Measurements from ENCODE around the gene ZNF652. TPM values are rescaled to one million over a fixed set of nuclear protein-coding genes. Genes with fewer than 3 reads are reported as not detected.

The ZNF652 gene
- total and polyA plus RNA-seq, 4 donors, result 6.8 to 48.9 (median 37.8) TPM

DNA sequence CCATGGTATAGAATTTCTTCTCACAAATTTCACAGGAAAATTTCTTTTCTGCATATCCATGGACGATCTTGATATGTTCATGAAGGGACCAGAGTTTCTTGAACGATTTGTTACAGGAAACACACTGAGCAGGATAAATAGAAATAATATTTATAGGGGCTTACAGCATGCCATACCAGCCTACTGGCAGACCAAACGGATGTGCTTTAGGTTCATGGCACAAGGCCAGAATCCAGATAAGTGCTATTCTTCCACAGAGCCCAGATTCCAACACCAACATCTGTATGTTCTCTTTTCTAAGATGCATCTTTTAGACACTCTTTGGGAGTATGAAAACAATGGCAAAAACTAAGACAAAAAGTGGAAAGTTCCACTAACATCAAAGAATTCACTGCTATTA is 49.3 kb downstream of the ZNF652 start:
- DNase-seq (no peak), ATAC-seq (ENCODE audit: insufficient read depth, low FRiP score) (no peak)
- 78 to 81% methylated on average over 3 of the region's 3 CpGs for WGBS, 2 donors
- Histone ChIP-seq H3K27me3 (ENCODE audit: control insufficient read depth in 3 of 3, insufficient read depth in 3 of 3, low read length in 2 of 3) (no peaks in the 10 kb centered on the region), H3K4me3 (no peak overlapping the region), H3K27ac (ENCODE audit: low read depth in 1 of 2, low read length in 1 of 2) (no peak overlapping the region), H3K4me1 (ENCODE audit: control insufficient read depth in 5 of 5, insufficient read depth in 5 of 5, low read length in 5 of 5) (peaks cover 0 to 4% (median 0%) of the 10 kb centered on the region in 5 donors), H3K9me3 (ENCODE audit: control insufficient read depth in 4 of 4, insufficient read depth in 3 of 4, low read length in 3 of 4) (no peaks in the 10 kb centered on the region), H3K36me3 (ENCODE audit: control insufficient read depth in 4 of 4, insufficient read depth in 4 of 4, low read length in 4 of 4) (peaks cover 2 to 15% (median 9%) of the 10 kb centered on the region in 4 donors), H3K9ac (ENCODE audit: insufficient read depth in 1 of 2, low read length in 2 of 2) (no peak overlapping the region)
- TF ChIP-seq, protein P1, sequence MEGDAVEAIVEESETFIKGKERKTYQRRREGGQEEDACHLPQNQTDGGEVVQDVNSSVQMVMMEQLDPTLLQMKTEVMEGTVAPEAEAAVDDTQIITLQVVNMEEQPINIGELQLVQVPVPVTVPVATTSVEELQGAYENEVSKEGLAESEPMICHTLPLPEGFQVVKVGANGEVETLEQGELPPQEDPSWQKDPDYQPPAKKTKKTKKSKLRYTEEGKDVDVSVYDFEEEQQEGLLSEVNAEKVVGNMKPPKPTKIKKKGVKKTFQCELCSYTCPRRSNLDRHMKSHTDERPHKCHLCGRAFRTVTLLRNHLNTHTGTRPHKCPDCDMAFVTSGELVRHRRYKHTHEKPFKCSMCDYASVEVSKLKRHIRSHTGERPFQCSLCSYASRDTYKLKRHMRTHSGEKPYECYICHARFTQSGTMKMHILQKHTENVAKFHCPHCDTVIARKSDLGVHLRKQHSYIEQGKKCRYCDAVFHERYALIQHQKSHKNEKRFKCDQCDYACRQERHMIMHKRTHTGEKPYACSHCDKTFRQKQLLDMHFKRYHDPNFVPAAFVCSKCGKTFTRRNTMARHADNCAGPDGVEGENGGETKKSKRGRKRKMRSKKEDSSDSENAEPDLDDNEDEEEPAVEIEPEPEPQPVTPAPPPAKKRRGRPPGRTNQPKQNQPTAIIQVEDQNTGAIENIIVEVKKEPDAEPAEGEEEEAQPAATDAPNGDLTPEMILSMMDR (IDR thresholded peaks at IDR 0.05; ENCODE audit: control extremely low read depth, extremely low read depth), result no peak

DNA sequence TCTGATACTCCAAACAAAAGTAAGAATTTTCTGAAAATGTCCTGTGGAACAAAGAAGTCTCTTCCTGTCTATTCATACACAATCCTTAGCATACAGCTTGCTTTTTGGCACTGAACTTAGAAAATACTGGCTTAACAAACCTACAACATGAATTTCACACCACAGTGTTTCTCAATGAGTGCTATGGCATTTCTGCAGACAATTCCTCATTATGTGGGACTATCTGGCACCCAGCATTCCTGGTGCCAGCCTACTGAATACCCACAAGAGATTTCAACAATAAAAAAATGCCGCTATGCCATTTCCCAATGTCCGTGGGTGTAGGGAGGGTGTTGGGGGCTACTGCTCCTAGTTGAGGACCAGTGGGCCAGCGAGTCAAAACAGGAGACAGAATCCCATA is 62.1 kb downstream of the ZNF652 start:
- no peak overlapping the region for H3K4me3 ChIP-seq
- TF ChIP-seq, protein P1 (IDR thresholded peaks at IDR 0.05; ENCODE audit: control extremely low read depth, extremely low read depth), result no peak
- H3K36me3 ChIP-seq (ENCODE audit: control insufficient read depth in 4 of 4, insufficient read depth in 4 of 4, low read length in 4 of 4), result peaks cover 11 to 16% (median 13%) of the 10 kb centered on the region in 4 donors
- ATAC-seq (ENCODE audit: insufficient read depth, low FRiP score) (no peak), DNase-seq (no peak)
- H3K9me3 ChIP-seq (ENCODE audit: control insufficient read depth in 4 of 4, insufficient read depth in 3 of 4, low read length in 3 of 4), result no peaks in the 10 kb centered on the region
- no peaks in the 10 kb centered on the region for H3K4me1 ChIP-seq (ENCODE audit: control insufficient read depth in 5 of 5, insufficient read depth in 5 of 5, low read length in 5 of 5)
- no peak overlapping the region for H3K27ac ChIP-seq (ENCODE audit: low read depth in 1 of 2, low read length in 1 of 2)
- no peaks in the 10 kb centered on the region for H3K27me3 ChIP-seq (ENCODE audit: control insufficient read depth in 3 of 3, insufficient read depth in 3 of 3, low read length in 2 of 3)
- H3K9ac ChIP-seq (ENCODE audit: insufficient read depth in 1 of 2, low read length in 2 of 2), result no peak overlapping the region
- 69 to 89% methylated on average over 3 of the region's 3 CpGs for WGBS, 2 donors

DNA sequence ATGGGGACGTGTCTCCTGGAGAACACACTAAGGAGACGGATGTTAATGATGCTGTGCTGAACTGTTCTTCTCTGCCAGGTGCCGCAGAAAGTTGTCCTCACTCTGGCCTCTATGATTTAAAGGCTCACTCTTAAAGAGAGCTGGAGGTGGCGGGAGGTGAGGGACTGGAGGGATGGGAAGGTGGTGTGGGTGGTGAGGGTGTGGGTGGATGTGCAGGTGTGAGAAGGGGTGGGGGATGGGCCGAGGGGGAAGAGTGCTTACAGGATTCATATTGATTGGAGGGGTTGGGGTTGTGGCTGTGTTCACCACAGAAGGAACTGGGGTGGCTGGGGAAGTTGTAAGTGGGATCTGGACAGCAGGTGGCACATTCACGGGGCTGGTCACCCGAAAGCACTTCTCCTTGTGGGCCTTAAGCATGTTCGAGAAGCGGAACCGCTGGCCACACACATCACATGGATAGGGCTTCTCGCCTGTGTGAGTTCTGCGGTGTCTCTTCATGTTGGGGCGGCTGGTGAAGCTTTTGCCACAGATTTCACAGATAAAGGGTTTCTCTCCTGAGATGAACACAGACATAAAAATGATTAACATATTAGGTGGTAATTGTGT is 63.6 kb downstream of the ZNF652 start:
- H3K9me3 ChIP-seq (ENCODE audit: control insufficient read depth in 4 of 4, insufficient read depth in 3 of 4, low read length in 3 of 4), result no peaks in the 10 kb centered on the region
- no peak overlapping the region for H3K4me3 ChIP-seq
- H3K27ac ChIP-seq (ENCODE audit: low read depth in 1 of 2, low read length in 1 of 2), result no peak overlapping the region
- peaks cover 11 to 16% (median 13%) of the 10 kb centered on the region in 4 donors for H3K36me3 ChIP-seq (ENCODE audit: control insufficient read depth in 4 of 4, insufficient read depth in 4 of 4, low read length in 4 of 4)
- no peak overlapping the region for H3K9ac ChIP-seq (ENCODE audit: insufficient read depth in 1 of 2, low read length in 2 of 2)
- no peak for ATAC-seq (ENCODE audit: insufficient read depth, low FRiP score)
- no peaks in the 10 kb centered on the region for H3K27me3 ChIP-seq (ENCODE audit: control insufficient read depth in 3 of 3, insufficient read depth in 3 of 3, low read length in 2 of 3)
- 91 to 92% methylated on average over 13 of the region's 13 CpGs for WGBS, 2 donors
- TF ChIP-seq, protein P1 (IDR thresholded peaks at IDR 0.05; ENCODE audit: control extremely low read depth, extremely low read depth), result no peak
- no peaks in the 10 kb centered on the region for H3K4me1 ChIP-seq (ENCODE audit: control insufficient read depth in 5 of 5, insufficient read depth in 5 of 5, low read length in 5 of 5)
- DNase-seq, result no peak

DNA sequence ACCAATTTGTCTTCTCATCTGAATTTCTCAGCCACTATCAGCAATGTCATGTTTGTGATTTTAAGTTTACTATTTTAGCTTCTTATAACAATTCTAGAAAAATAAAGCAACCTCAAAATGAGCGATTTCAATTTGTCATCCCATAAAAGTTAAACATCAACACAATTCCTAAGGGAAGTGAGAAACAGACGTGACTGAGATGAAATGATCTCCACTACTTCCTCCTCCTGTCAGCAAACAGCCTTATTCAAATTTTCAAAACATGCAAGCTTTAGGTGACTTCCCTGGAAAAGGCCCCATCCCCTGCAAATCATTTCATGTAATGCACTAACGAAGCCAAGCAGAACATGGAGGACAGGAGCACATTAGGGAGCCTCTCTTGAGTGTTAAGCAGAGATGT is 64.9 kb downstream of the ZNF652 start:
- WGBS, 2 donors, result 77 to 78% methylated on average over 3 of the region's 3 CpGs
- TF ChIP-seq, protein P1 (IDR thresholded peaks at IDR 0.05; ENCODE audit: control extremely low read depth, extremely low read depth), result no peak
- Histone ChIP-seq H3K9ac (ENCODE audit: insufficient read depth in 1 of 2, low read length in 2 of 2) (no peak overlapping the region), H3K9me3 (ENCODE audit: control insufficient read depth in 4 of 4, insufficient read depth in 3 of 4, low read length in 3 of 4) (no peaks in the 10 kb centered on the region), H3K27ac (ENCODE audit: low read depth in 1 of 2, low read length in 1 of 2) (no peak overlapping the region), H3K27me3 (ENCODE audit: control insufficient read depth in 3 of 3, insufficient read depth in 3 of 3, low read length in 2 of 3) (no peaks in the 10 kb centered on the region), H3K4me1 (ENCODE audit: control insufficient read depth in 5 of 5, insufficient read depth in 5 of 5, low read length in 5 of 5) (no peaks in the 10 kb centered on the region), H3K4me3 (no peak overlapping the region), H3K36me3 (ENCODE audit: control insufficient read depth in 4 of 4, insufficient read depth in 4 of 4, low read length in 4 of 4) (peaks cover 11 to 16% (median 12%) of the 10 kb centered on the region in 4 donors)
- DNase-seq (no peak), ATAC-seq (ENCODE audit: insufficient read depth, low FRiP score) (no peak)
